Glutamatergic neuron (in vitro differentiated cells): ENCODE results near the gene RASSF5. TPM values are rescaled to one million over a fixed set of nuclear protein-coding genes. Genes with fewer than 3 reads are reported as not detected.

Source experiments
- DNase-seq: peaks from one replicate; pipeline ENCODE4 v3.0.0; 2022
- H3K27ac Mint-ChIP-seq: one replicate; pipeline ENCODE4 v1.8.0; 2020; ENCODE audit warnings: mild to moderate bottlenecking, mixed read lengths, inconsistent platforms; ENCODE audit not compliant: unreplicated experiment
- H3K27me3 Mint-ChIP-seq: one replicate; pipeline ENCODE4 v1.8.0; 2020; ENCODE audit warnings: mild to moderate bottlenecking, moderate library complexity, mixed read lengths, inconsistent platforms; ENCODE audit not compliant: unreplicated experiment
- H3K36me3 Mint-ChIP-seq: one replicate; pipeline ENCODE4 v1.8.0; 2020; ENCODE audit warnings: mild to moderate bottlenecking, mixed read lengths, inconsistent platforms; ENCODE audit not compliant: unreplicated experiment
- H3K4me1 Mint-ChIP-seq: one replicate; pipeline ENCODE4 v1.8.0; 2020; ENCODE audit warnings: mild to moderate bottlenecking, low read depth, mixed read lengths, inconsistent platforms; ENCODE audit not compliant: unreplicated experiment
- H3K4me3 Mint-ChIP-seq: one replicate; pipeline ENCODE4 v1.8.0; 2020; ENCODE audit warnings: mild to moderate bottlenecking, mixed read lengths, inconsistent platforms; ENCODE audit not compliant: unreplicated experiment
- H3K9me3 Mint-ChIP-seq: one replicate; pipeline ENCODE4 v1.8.0; 2020; ENCODE audit warnings: mild to moderate bottlenecking, moderate library complexity, mixed read lengths, inconsistent platforms; ENCODE audit not compliant: unreplicated experiment
- CTCF ChIP-seq: fragments of 200-600 bp; sonication (generic); IDR thresholded peaks from one replicate; pipeline ENCODE4 v1.5.0; 2021; ENCODE audit not compliant: partially characterized antibody, unreplicated experiment
- total RNA-seq: library from RNA; stranded (reverse); fragmentation: NEBNext Ultra II Directional; extraction: Animal tissue kit (Norgen Biotek cat#: 25700); gene quantifications from one replicate; pipeline ENCODE4 v1.2.1, GENCODE V29; 2021; ENCODE audit not compliant: unreplicated experiment

The RASSF5 gene
- total RNA-seq, 1 donor from 2014 or later = 2.7 TPM

- H3K4me1 Mint-ChIP-seq = peaks cover 2% of the 10 kb centered on the region
- H3K27ac Mint-ChIP-seq = no peak overlapping the region
- no peaks in the 10 kb centered on the region for H3K36me3 Mint-ChIP-seq
- peaks cover 3% of the 10 kb centered on the region for H3K27me3 Mint-ChIP-seq
- H3K9me3 Mint-ChIP-seq = peaks cover 3% of the 10 kb centered on the region
- no peak overlapping the region for H3K4me3 Mint-ChIP-seq
- TF ChIP-seq CTCF = no peak
- DNase-seq = no peak
These were observed 11.1 kb upstream of the RASSF5 start for GRCh38 chr1:206496131-206496793.

- H3K27me3 Mint-ChIP-seq = peaks cover 8% of the 10 kb centered on the region
- TF ChIP-seq CTCF = no peak
- H3K4me3 Mint-ChIP-seq = no peak overlapping the region
These were observed 10.0 kb upstream of the RASSF5 start for GRCh38 chr1:206497363-206497762.

GRCh38 chr1:206497774-206498173 lies 9.6 kb upstream of the RASSF5 start:
- Mint-ChIP-seq H3K9me3 (peaks cover 3% of the 10 kb centered on the region), H3K4me1 (peaks cover 2% of the 10 kb centered on the region), H3K36me3 (no peaks in the 10 kb centered on the region), H3K4me3 (no peak overlapping the region), H3K27ac (no peak overlapping the region), H3K27me3 (peaks cover 8% of the 10 kb centered on the region)
- no peak for TF ChIP-seq CTCF
- DNase-seq = no peak

More at GRCh38 chr1:206497363-206497762, 10.0 kb upstream of the RASSF5 start:
- peaks cover 3% of the 10 kb centered on the region for H3K9me3 Mint-ChIP-seq
- peaks cover 2% of the 10 kb centered on the region for H3K4me1 Mint-ChIP-seq
- no peak for DNase-seq
- H3K36me3 Mint-ChIP-seq = no peaks in the 10 kb centered on the region
- no peak overlapping the region for H3K27ac Mint-ChIP-seq

- peaks cover 3% of the 10 kb centered on the region for H3K9me3 Mint-ChIP-seq
- no peaks in the 10 kb centered on the region for H3K36me3 Mint-ChIP-seq
- H3K4me3 Mint-ChIP-seq = no peak overlapping the region
- H3K27ac Mint-ChIP-seq = no peak overlapping the region
- DNase-seq = no peak
- peaks cover 2% of the 10 kb centered on the region for H3K4me1 Mint-ChIP-seq
- peaks cover 8% of the 10 kb centered on the region for H3K27me3 Mint-ChIP-seq
- TF ChIP-seq CTCF = no peak
These were observed 8.6 kb upstream of the RASSF5 start for GRCh38 chr1:206498685-206499084.

- H3K4me1 Mint-ChIP-seq = peaks cover 2% of the 10 kb centered on the region
- peaks cover 3% of the 10 kb centered on the region for H3K9me3 Mint-ChIP-seq
- no peaks in the 10 kb centered on the region for H3K36me3 Mint-ChIP-seq
- H3K27ac Mint-ChIP-seq = no peak overlapping the region
- no peak for DNase-seq
- no peak for TF ChIP-seq CTCF
- no peak overlapping the region for H3K4me3 Mint-ChIP-seq
- H3K27me3 Mint-ChIP-seq = peaks cover 6% of the 10 kb centered on the region
These were observed 7.3 kb upstream of the RASSF5 start for GRCh38 chr1:206500046-206500445.
